ENCODE data around the gene MEOX2. TPM values are rescaled to one million over a fixed set of nuclear protein-coding genes. Genes with fewer than 3 reads are reported as not detected.

MEOX2 gene
- total and polyA plus RNA-seq, 3 donors from 2014 or later: 3.7 to 4.9 (median 4.0) TPM

DNA sequence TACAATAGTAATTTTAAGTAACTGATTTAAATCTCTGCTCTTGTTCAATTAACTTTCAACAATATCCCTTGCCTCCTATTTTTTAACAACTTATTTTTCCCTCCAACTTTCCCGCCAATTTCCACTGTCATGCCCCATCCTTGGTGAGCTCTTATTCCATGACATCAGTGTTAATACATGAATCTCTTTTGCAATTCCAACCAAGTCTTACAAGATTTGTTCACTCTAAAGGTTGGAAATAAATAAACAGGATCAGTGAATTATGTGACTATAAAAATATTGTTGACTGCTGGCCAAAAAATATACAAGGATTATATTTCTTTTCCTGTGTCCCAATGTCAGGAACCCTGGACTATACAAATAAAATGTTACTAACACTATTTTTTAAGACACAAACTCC, 103.7 kb downstream of the MEOX2 start:
- Histone ChIP-seq H3K27ac (no peak overlapping the region), H3K4me3 (no peak overlapping the region), H3K4me1 (no peaks in the 10 kb centered on the region), H3K27me3 (no peaks in the 10 kb centered on the region), H3K9me3 (no peaks in the 10 kb centered on the region), H3K36me3 (ENCODE audit: low read depth, missing control alignments) (no peaks in the 10 kb centered on the region)
- TF ChIP-seq, protein P1, sequence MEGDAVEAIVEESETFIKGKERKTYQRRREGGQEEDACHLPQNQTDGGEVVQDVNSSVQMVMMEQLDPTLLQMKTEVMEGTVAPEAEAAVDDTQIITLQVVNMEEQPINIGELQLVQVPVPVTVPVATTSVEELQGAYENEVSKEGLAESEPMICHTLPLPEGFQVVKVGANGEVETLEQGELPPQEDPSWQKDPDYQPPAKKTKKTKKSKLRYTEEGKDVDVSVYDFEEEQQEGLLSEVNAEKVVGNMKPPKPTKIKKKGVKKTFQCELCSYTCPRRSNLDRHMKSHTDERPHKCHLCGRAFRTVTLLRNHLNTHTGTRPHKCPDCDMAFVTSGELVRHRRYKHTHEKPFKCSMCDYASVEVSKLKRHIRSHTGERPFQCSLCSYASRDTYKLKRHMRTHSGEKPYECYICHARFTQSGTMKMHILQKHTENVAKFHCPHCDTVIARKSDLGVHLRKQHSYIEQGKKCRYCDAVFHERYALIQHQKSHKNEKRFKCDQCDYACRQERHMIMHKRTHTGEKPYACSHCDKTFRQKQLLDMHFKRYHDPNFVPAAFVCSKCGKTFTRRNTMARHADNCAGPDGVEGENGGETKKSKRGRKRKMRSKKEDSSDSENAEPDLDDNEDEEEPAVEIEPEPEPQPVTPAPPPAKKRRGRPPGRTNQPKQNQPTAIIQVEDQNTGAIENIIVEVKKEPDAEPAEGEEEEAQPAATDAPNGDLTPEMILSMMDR (IDR thresholded peaks at IDR 0.05): no peak
- TF ChIP-seq POLR2A (IDR thresholded peaks at IDR 0.05): no peak
- intact Hi-C loops (cut with DNase I; ENCODE audit: low total_unique reads): no loop called here
- no peak for DNase-seq
- 88 to 92% methylated on average over 1 of the region's 1 CpG for WGBS, 2 donors

DNA sequence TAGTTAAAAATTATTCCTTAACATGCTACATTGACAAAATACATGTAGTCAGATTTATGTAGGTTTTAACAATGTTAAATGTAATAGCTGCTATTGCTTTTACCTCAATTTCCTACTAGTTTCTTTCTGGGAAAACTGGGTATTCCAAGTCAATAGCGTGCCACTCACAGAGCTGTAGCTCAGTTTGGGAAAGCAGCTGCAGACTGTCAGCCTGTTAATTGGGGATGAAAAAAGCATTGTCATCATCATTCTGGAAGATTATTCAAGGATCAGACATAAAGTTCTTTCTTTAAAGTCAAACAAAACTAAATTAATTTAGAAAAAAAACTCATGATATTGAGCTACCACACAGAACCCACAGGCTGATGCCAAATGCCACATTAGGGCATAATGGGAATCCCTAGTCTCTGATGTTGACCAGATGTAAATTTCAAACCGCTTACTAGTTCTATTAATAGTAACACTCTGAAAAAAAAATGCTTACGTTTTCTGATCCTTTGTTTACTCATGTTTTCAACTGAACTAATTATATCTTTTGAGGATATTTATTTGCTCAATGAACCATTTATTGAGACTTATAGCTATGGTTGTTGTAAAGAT, 105.0 kb downstream of the MEOX2 start:
- no peak for TF ChIP-seq POLR2A (IDR thresholded peaks at IDR 0.05)
- TF ChIP-seq, protein P1 (IDR thresholded peaks at IDR 0.05): no peak
- Histone ChIP-seq H3K36me3 (ENCODE audit: low read depth, missing control alignments) (no peaks in the 10 kb centered on the region), H3K4me1 (no peaks in the 10 kb centered on the region), H3K27me3 (no peaks in the 10 kb centered on the region), H3K9me3 (no peaks in the 10 kb centered on the region), H3K27ac (no peak overlapping the region), H3K4me3 (no peak overlapping the region)
- intact Hi-C loops (cut with DNase I; ENCODE audit: low total_unique reads): no loop called here
- no peak for DNase-seq
- 51 to 64% methylated on average over 3 of the region's 3 CpGs for WGBS, 2 donors

DNA sequence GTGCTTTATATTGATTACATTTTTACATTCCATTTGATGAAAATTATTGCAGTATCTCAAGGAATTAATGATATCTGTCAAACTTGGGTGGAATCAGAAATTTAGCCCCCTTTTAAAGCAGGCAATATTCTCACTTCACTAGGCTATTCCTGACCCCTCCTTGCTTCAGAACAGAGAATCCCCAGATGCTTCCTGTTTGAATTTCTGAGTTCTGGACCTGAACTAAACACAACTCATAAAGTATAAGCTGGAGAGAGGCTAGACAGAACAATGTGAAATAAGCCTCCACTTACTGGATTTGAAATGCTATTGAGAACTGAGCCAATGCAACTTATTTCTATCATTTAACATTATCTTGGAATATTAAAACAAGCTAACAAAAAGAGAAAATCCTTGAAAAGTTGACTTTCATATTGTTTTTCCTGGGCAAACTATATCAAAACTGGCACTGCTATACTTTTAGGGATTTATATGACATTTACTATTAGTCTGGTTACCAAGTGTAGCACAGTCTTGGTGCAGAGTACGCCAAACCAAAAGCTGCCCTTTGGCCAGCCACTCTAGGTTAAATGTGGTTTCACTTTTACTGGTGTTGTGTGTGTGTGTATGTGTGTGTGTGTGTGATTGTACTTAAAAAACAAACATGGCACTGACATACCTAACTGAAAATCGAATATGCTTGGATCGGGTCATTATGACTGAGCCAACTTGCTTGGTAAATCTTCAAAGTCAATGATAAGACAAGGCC, 105.7 kb downstream of the MEOX2 start:
- intact Hi-C loops (cut with DNase I; ENCODE audit: low total_unique reads): no loop called here
- Histone ChIP-seq H3K36me3 (ENCODE audit: low read depth, missing control alignments) (no peaks in the 10 kb centered on the region), H3K4me3 (no peak overlapping the region), H3K27ac (no peak overlapping the region), H3K4me1 (no peaks in the 10 kb centered on the region), H3K9me3 (no peaks in the 10 kb centered on the region), H3K27me3 (no peaks in the 10 kb centered on the region)
- no peak for TF ChIP-seq POLR2A (IDR thresholded peaks at IDR 0.05)
- TF ChIP-seq, protein P1 (IDR thresholded peaks at IDR 0.05): no peak
- 80 to 83% methylated on average over 3 of the region's 3 CpGs for WGBS, 2 donors
- no peak for DNase-seq

DNA sequence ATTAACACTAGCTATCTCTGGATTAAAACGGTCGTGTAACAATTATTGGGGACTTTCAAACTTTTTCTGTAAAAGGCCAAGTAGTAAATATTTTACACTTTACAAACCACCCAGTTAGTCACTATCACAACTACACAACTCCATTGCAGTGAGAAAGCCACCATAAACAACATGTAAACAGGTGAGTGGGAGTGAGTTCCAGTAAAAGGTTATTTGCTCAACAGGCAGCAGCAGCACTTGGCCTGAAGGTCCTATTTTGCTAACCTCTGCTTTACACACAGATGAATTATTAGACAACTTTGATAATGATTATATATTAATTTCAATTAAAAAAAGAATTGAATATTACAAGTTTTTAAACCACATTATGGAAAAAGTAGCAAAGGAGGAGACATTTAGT, 108.9 kb downstream of the MEOX2 start:
- intact Hi-C loops (cut with DNase I; ENCODE audit: low total_unique reads): no loop called here
- TF ChIP-seq, protein P1 (IDR thresholded peaks at IDR 0.05): no peak
- no peak for TF ChIP-seq POLR2A (IDR thresholded peaks at IDR 0.05)
- WGBS, 2 donors: 93 to 94% methylated on average over 2 of the region's 2 CpGs
- no peak for DNase-seq
- Histone ChIP-seq H3K9me3 (no peaks in the 10 kb centered on the region), H3K4me3 (no peak overlapping the region), H3K4me1 (no peaks in the 10 kb centered on the region), H3K36me3 (ENCODE audit: low read depth, missing control alignments) (no peaks in the 10 kb centered on the region), H3K27me3 (no peaks in the 10 kb centered on the region), H3K27ac (no peak overlapping the region)

Measured in testis (tissue), 3 donors.